GM12865 (cell line): ENCODE data around the gene KDM2B.
"Not testable (repeated sequence)": the region's sequence is repeated elsewhere in the genome, so short reads cannot be mapped to it uniquely, and the experiment has no call there.

Source experiments
- DNase-seq: peaks from one replicate; pipeline ENCODE4 v3.0.0; 2010; ENCODE audit warnings: low read depth
- H3K4me3 ChIP-seq: 2 replicates; pipeline ENCODE4 v1.5.1; 2011; ENCODE audit warnings: mild to moderate bottlenecking, low read depth, low read length, control low read depth
- CTCF ChIP-seq: IDR thresholded peaks from 2 replicates; pipeline ENCODE4 v1.5.1; 2011; ENCODE audit warnings: low read length, control low read depth, low read depth, inconsistent platforms; ENCODE audit not compliant: insufficient read depth; ENCODE audit errors: missing control alignments

Gene KDM2B

GRCh38 chr12:121590476-121591143 is 9.8 kb upstream of the KDM2B start:
- peak; percentile 89 for DNase-seq
- peak overlapping the region; percentile 58 for H3K4me3 ChIP-seq
- no peak for TF ChIP-seq CTCF

- DNase-seq, H3K4me3 ChIP-seq: not testable (repeated sequence)
Observed at GRCh38 chr12:121584885-121585284, 4.1 kb upstream of the KDM2B start.

- H3K4me3 ChIP-seq, DNase-seq: not testable (repeated sequence)
Observed at GRCh38 chr12:121583334-121583661, 2.5 kb upstream of the KDM2B start.

- no peak for DNase-seq
- no peak for TF ChIP-seq CTCF
- H3K4me3 ChIP-seq: no peak overlapping the region
Observed at GRCh38 chr12:121582583-121583333, 1.9 kb upstream of the KDM2B start.

GRCh38 chr12:121581686-121582429 is 1.0 kb upstream of the KDM2B start:
- DNase-seq: no peak
- no peak for TF ChIP-seq CTCF
- H3K4me3 ChIP-seq: no peak overlapping the region

- peak; percentile 68 for DNase-seq
- H3K4me3 ChIP-seq: peak overlapping the region; percentile 63
- no peak for TF ChIP-seq CTCF
Observed at GRCh38 chr12:121579981-121580868, 598 bp downstream of the KDM2B start.

- peak; percentile 35 for DNase-seq
- H3K4me3 ChIP-seq: peak overlapping the region; percentile 63
Observed at GRCh38 chr12:121579190-121579791, 1.5 kb downstream of the KDM2B start.

More at GRCh38 chr12:121579190-121579791, 1.5 kb downstream of the KDM2B start:
- no peak for TF ChIP-seq CTCF
